Measurements from ENCODE around the gene TAF11. TPM values are rescaled to one million over a fixed set of nuclear protein-coding genes. Genes with fewer than 3 reads are reported as not detected.

TAF11 gene
- total and polyA plus RNA-seq, 2 experiments from 2014 or later = 38.6 to 43.9 TPM

- H3K27ac ChIP-seq = no peak overlapping the region
- H2AFZ ChIP-seq = no peak overlapping the region
- H3K9me3 ChIP-seq (ENCODE audit: low read depth) = no peaks in the 10 kb centered on the region
- H3K27me3 ChIP-seq = no peaks in the 10 kb centered on the region
- H3K4me3 ChIP-seq = no peak overlapping the region
- 90% methylated on average over 1 of the region's 1 CpG for WGBS (ENCODE audit: low lambda C conversion rate, missing lambda C conversion rate)
- H3K4me1 ChIP-seq (ENCODE audit: insufficient read depth) = peaks cover 3% of the 10 kb centered on the region
- peaks cover 8% of the 10 kb centered on the region for H4K20me1 ChIP-seq (ENCODE audit: insufficient read depth, poor library complexity, severe bottlenecking)
- H3K79me2 ChIP-seq = peaks cover 95% of the 10 kb centered on the region
- H3K9me2 ChIP-seq (replicated peaks; ENCODE audit: insufficient read depth) = no peaks in the 10 kb centered on the region
- TF ChIP-seq CTCF (IDR thresholded peaks at IDR 0.05; ENCODE audit: poor library complexity) (no peak), EZH2 (IDR thresholded peaks at IDR 0.05; ENCODE audit: borderline replicate concordance) (no peak), EZH2phosphoT487 (IDR thresholded peaks at IDR 0.05; ENCODE audit: low read depth, severe bottlenecking, unreplicated experiment) (no peak)
- H3K36me3 ChIP-seq (replicated peaks; ENCODE audit: insufficient read depth, low read depth) = no peaks in the 10 kb centered on the region
- DNase-seq (ENCODE audit: low spot score) = no peak
- no peak overlapping the region for H3K4me2 ChIP-seq
Observed at GRCh38 chr6:34897130-34897529, 9.3 kb upstream of the TAF11 start.

GRCh38 chr6:34894693-34895092 is 6.9 kb upstream of the TAF11 start:
- Histone ChIP-seq H3K4me1 (ENCODE audit: insufficient read depth) (peaks cover 3% of the 10 kb centered on the region), H3K4me3 (no peak overlapping the region), H3K36me3 (replicated peaks; ENCODE audit: insufficient read depth, low read depth) (no peaks in the 10 kb centered on the region), H3K79me2 (peaks cover 99% of the 10 kb centered on the region), H2AFZ (no peak overlapping the region), H3K4me2 (no peak overlapping the region), H4K20me1 (ENCODE audit: insufficient read depth, poor library complexity, severe bottlenecking) (peaks cover 17% of the 10 kb centered on the region), H3K27me3 (no peaks in the 10 kb centered on the region), H3K27ac (no peak overlapping the region), H3K9me3 (ENCODE audit: low read depth) (no peaks in the 10 kb centered on the region), H3K9me2 (replicated peaks; ENCODE audit: insufficient read depth) (no peaks in the 10 kb centered on the region)
- no peak for DNase-seq (ENCODE audit: low spot score)
- no peak for TF ChIP-seq EZH2phosphoT487 (IDR thresholded peaks at IDR 0.05; ENCODE audit: low read depth, severe bottlenecking, unreplicated experiment)
- TF ChIP-seq EZH2 (IDR thresholded peaks at IDR 0.05; ENCODE audit: borderline replicate concordance) = no peak
- no peak for TF ChIP-seq CTCF (IDR thresholded peaks at IDR 0.05; ENCODE audit: poor library complexity)
- WGBS (ENCODE audit: low lambda C conversion rate, missing lambda C conversion rate) = 94% methylated on average over 1 of the region's 1 CpG

GRCh38 chr6:34891296-34891695 is 3.5 kb upstream of the TAF11 start:
- no peak for DNase-seq (ENCODE audit: low spot score)
- Histone ChIP-seq H3K27me3 (no peaks in the 10 kb centered on the region), H3K36me3 (replicated peaks; ENCODE audit: insufficient read depth, low read depth) (no peaks in the 10 kb centered on the region), H3K4me1 (ENCODE audit: insufficient read depth) (peaks cover 6% of the 10 kb centered on the region), H3K4me2 (peak overlapping the region; percentile 89), H3K9me3 (ENCODE audit: low read depth) (no peaks in the 10 kb centered on the region), H4K20me1 (ENCODE audit: insufficient read depth, poor library complexity, severe bottlenecking) (peaks cover 9% of the 10 kb centered on the region), H3K79me2 (peaks cover 83% of the 10 kb centered on the region), H3K4me3 (no peak overlapping the region), H3K27ac (no peak overlapping the region), H2AFZ (no peak overlapping the region), H3K9me2 (replicated peaks; ENCODE audit: insufficient read depth) (no peaks in the 10 kb centered on the region)
- 100% methylated on average over 2 of the region's 2 CpGs for WGBS (ENCODE audit: low lambda C conversion rate, missing lambda C conversion rate)
- TF ChIP-seq CTCF (IDR thresholded peaks at IDR 0.05; ENCODE audit: poor library complexity) (no peak), EZH2phosphoT487 (IDR thresholded peaks at IDR 0.05; ENCODE audit: low read depth, severe bottlenecking, unreplicated experiment) (no peak), EZH2 (IDR thresholded peaks at IDR 0.05; ENCODE audit: borderline replicate concordance) (no peak)

- H3K4me2 ChIP-seq = peak overlapping the region; percentile 89
- no peaks in the 10 kb centered on the region for H3K36me3 ChIP-seq (replicated peaks; ENCODE audit: insufficient read depth, low read depth)
- H3K27me3 ChIP-seq = no peaks in the 10 kb centered on the region
- H4K20me1 ChIP-seq (ENCODE audit: insufficient read depth, poor library complexity, severe bottlenecking) = peaks cover 9% of the 10 kb centered on the region
- no peak for DNase-seq (ENCODE audit: low spot score)
- peaks cover 6% of the 10 kb centered on the region for H3K4me1 ChIP-seq (ENCODE audit: insufficient read depth)
- H3K79me2 ChIP-seq = peaks cover 83% of the 10 kb centered on the region
- H3K9me3 ChIP-seq (ENCODE audit: low read depth) = no peaks in the 10 kb centered on the region
- no peak overlapping the region for H3K27ac ChIP-seq
- no peaks in the 10 kb centered on the region for H3K9me2 ChIP-seq (replicated peaks; ENCODE audit: insufficient read depth)
- H3K4me3 ChIP-seq = peak overlapping the region; percentile 37
- TF ChIP-seq EZH2phosphoT487 (IDR thresholded peaks at IDR 0.05; ENCODE audit: low read depth, severe bottlenecking, unreplicated experiment) (no peak), CTCF (IDR thresholded peaks at IDR 0.05; ENCODE audit: poor library complexity) (no peak), EZH2 (IDR thresholded peaks at IDR 0.05; ENCODE audit: borderline replicate concordance) (no peak)
- WGBS (ENCODE audit: low lambda C conversion rate, missing lambda C conversion rate) = 66% methylated on average over 7 of the region's 7 CpGs
- no peak overlapping the region for H2AFZ ChIP-seq
Observed at GRCh38 chr6:34890533-34890925, 2.7 kb upstream of the TAF11 start.
